A549 (cell line): ENCODE measurements around the gene ELF5.

ENCODE experiments used
- CEBPB ChIP-seq, 2 experiments: fragments of >200 bp in 1 of 2; sonication (Bioruptor Twin) in 1 of 2; formaldehyde crosslinking in 1 of 2; IDR thresholded peaks; 2 replicates each; pipeline ENCODE4 v1.6.1; 2012 to 2016
- CHD4 ChIP-seq: fragments of 200-600 bp; sonication (generic); IDR thresholded peaks from 2 replicates; pipeline ENCODE4 v1.6.1; 2016; ENCODE audit warnings: antibody characterized with exemption, mild to moderate bottlenecking, borderline replicate concordance
- EP300 ChIP-seq, 2 experiments: fragments of >200 bp; sonication (Bioruptor Twin); formaldehyde crosslinking; IDR thresholded peaks; 2 replicates in 1 of 2; 3 replicates in 1 of 2; pipeline ENCODE4 v1.6.1; 2016 to 2017
- ESRRA ChIP-seq: fragments of 150-350 bp; IDR thresholded peaks from 2 replicates; pipeline ENCODE4 v1.6.1; 2014; ENCODE audit warnings: mild to moderate bottlenecking, low read length, borderline replicate concordance
- HDAC2 ChIP-seq: fragments of 200-600 bp; sonication (generic); IDR thresholded peaks from 2 replicates; pipeline ENCODE4 v1.6.1; 2016
- JUNB ChIP-seq: fragments of >200 bp; sonication (Bioruptor Twin); formaldehyde crosslinking; IDR thresholded peaks from 2 replicates; pipeline ENCODE4 v1.6.1; 2016
- KDM5A ChIP-seq: fragments of 200-600 bp; sonication (generic); IDR thresholded peaks from 2 replicates; pipeline ENCODE4 v1.6.1; 2016; ENCODE audit warnings: antibody characterized with exemption, mild to moderate bottlenecking
- MAX ChIP-seq: IDR thresholded peaks from 2 replicates; pipeline ENCODE4 v1.6.1; 2012
- NFE2L2 ChIP-seq: fragments of 150-350 bp; conservative IDR thresholded peaks from 2 replicates; pipeline ENCODE4 v1.6.1; 2014; ENCODE audit warnings: low read length
- PBX3 ChIP-seq: IDR thresholded peaks from 2 replicates; pipeline ENCODE4 v1.6.1; 2012
- PHF8 ChIP-seq: fragments of 200-600 bp; sonication (generic); IDR thresholded peaks from 2 replicates; pipeline ENCODE4 v1.6.1; 2016; ENCODE audit warnings: low read depth, mild to moderate bottlenecking, antibody characterized with exemption, moderate library complexity, borderline replicate concordance
- RFX5 ChIP-seq: fragments of 450-650 bp; IDR thresholded peaks from 2 replicates; pipeline ENCODE4 v1.7.1; 2014; ENCODE audit warnings: antibody characterized with exemption, mild to moderate bottlenecking, moderate library complexity
- USF2 ChIP-seq: fragments of 450-650 bp; IDR thresholded peaks from 2 replicates; pipeline ENCODE4 v1.6.1; 2014; ENCODE audit warnings: antibody characterized with exemption
- TF ChIP-seq, protein P1 (sequence below): fragments of >200 bp; sonication (Bioruptor Twin); formaldehyde crosslinking; IDR thresholded peaks from 3 replicates; pipeline ENCODE4 v1.5.1; 2016

- no peak for TF ChIP-seq CHD4
- TF ChIP-seq RFX5 = no peak
- TF ChIP-seq EP300 (IDR thresholded peaks at IDR 0.05) = no peak
- no peak for TF ChIP-seq USF2
- TF ChIP-seq, protein P1, sequence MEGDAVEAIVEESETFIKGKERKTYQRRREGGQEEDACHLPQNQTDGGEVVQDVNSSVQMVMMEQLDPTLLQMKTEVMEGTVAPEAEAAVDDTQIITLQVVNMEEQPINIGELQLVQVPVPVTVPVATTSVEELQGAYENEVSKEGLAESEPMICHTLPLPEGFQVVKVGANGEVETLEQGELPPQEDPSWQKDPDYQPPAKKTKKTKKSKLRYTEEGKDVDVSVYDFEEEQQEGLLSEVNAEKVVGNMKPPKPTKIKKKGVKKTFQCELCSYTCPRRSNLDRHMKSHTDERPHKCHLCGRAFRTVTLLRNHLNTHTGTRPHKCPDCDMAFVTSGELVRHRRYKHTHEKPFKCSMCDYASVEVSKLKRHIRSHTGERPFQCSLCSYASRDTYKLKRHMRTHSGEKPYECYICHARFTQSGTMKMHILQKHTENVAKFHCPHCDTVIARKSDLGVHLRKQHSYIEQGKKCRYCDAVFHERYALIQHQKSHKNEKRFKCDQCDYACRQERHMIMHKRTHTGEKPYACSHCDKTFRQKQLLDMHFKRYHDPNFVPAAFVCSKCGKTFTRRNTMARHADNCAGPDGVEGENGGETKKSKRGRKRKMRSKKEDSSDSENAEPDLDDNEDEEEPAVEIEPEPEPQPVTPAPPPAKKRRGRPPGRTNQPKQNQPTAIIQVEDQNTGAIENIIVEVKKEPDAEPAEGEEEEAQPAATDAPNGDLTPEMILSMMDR = no peak
- no peak for TF ChIP-seq KDM5A
- no peak for TF ChIP-seq MAX
- TF ChIP-seq NFE2L2 = no peak
- no peak for TF ChIP-seq PBX3
- TF ChIP-seq ESRRA = no peak
- TF ChIP-seq CEBPB (IDR thresholded peaks at IDR 0.05) = no peak
- no peak for TF ChIP-seq HDAC2
- no peak for TF ChIP-seq PHF8
- TF ChIP-seq JUNB = no peak
These were observed 9.5 kb upstream of the ELF5 start for GRCh38 chr11:34523053-34523452.
